Stimulated activated CD8-positive, alpha-beta memory T cell treated with anti-CD3 and anti-CD28 coated beads, Interleukin-12 subunit alpha, Interleukin-12 subunit beta, amount 100 ng/mL, for 1 hour (primary cell): ENCODE results near the gene OPN1SW.

Experiments used
- DNase-seq: peaks from one replicate; pipeline ENCODE4 v3.0.0-alpha.2; 2020; ENCODE audit warnings: low read depth

Gene OPN1SW

GRCh38 chr7:128732521-128733277 is 42.9 kb downstream of the OPN1SW start:
- no peak for DNase-seq

GRCh38 chr7:128731184-128731583 is 44.4 kb downstream of the OPN1SW start:
- DNase-seq, result no peak

- no peak for DNase-seq
These were observed 46.1 kb downstream of the OPN1SW start for GRCh38 chr7:128729494-128729893.

GRCh38 chr7:128728598-128728997 is 47.0 kb downstream of the OPN1SW start:
- DNase-seq, result no peak

DNA sequence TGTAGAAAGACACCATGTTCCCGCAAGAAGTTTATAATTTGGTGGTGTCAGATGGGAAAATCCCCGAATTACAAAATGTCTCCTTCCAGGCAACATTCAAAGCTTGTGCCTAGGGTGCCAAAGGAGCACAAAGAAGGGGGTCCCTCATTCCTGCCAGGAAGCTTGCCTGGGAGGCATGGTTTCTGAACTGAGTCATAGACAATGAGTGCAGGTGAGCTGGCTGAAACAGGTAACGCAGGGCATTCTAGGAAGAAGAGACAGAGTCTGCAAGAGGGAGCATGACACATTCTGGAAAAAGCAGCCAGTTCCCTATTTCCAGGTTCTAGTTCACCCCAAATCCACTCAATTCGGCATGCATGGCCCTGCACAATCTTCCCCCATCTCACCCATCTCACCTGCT is 48.4 kb downstream of the OPN1SW start:
- no peak for DNase-seq

DNA sequence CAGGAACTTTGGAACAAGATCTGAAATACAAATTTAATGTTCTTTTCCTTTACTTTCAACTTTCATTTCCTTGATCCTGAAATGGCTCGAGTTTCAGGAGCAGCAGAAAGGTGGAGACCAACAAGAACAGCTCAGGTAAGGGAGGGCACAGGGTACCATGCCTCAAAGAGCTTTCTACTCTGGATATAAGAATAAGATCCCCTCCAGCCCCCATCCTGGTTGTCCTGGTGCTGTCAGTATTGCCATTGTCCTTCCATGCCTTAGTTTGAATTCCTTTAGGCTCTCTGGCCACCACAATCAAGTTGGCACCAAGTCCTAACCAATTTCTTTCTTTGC is 48.9 kb downstream of the OPN1SW start:
- DNase-seq, result no peak

DNA sequence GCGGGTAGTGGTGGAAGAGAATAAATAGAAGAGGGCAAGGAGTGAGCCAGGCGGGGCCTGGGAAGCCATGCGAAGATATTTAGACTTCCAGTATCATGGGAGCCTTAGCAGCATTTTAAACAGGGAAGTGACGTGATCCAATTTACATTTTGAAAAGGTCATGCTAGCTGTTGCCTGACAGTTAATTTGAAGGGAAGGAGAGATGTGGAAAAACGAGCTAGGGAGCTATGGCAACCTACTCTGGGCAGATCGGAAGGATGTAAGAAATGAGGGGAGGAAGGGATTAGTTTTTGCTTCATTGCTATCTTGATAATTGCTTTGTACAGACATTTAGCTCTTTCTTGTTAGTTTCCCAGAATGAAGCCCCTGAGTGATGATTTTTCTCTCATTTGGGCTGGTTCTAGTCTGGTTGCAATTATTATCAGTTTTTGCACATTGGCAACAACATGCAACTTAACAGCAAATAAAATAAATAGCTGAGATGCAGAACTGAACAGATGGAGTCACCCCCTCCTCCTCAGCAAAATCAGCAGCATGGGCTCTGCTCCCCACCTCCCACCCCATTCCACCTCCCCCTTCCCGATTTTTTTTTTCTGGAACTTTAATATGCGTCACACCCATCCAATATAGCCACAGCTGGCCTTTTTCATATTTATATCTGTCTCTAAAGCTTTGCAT is 49.4 kb downstream of the OPN1SW start:
- DNase-seq, result no peak

DNA sequence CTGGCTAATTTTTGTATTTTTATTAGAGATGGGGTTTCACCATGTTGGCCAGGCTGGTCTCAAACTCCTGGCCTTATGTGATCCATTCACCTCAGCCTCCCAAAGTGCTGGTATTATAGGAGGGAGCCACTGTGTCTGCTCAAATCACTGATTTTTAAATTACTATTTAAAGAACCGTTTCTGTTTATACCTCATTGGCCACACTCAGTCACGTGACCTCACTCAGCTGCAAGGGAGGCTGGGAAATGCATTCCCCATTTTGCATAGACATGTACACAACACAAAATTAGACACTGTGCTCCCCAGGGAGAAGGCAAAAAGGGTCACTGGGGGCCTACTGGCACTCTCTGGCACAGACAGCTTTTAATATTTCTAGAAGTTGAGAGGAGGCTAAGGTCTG is 50.1 kb downstream of the OPN1SW start:
- no peak for DNase-seq

DNA sequence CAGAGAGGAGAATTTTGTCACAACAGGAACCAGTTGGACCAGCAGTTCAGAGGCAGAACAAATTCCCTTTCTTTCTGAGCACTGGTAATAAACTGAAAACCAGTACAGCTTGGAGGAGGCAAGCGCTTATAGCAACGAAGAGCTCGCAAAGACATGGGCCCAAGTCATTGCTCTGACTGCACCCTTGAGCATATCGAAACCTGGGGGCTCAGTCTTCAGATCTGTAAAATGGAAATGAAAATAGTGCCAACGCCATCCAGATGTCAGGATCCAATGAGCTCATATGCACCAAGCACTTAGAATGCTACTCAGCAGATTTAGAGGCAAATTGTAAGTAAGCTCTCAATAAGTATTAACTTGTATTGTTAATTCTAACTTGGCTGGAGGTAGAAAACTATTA is 50.9 kb downstream of the OPN1SW start:
- DNase-seq, result no peak
